ENCODE measurements around the gene IBA57. TPM values are rescaled to one million over a fixed set of nuclear protein-coding genes. Genes with fewer than 3 reads are reported as not detected.
"Not testable (repeated sequence)": the region's sequence is repeated elsewhere in the genome, so short reads cannot be mapped to it uniquely, and the experiment has no call there.

IBA57 gene
- polyA plus RNA-seq, 1 donor, result 9.2 TPM

DNA sequence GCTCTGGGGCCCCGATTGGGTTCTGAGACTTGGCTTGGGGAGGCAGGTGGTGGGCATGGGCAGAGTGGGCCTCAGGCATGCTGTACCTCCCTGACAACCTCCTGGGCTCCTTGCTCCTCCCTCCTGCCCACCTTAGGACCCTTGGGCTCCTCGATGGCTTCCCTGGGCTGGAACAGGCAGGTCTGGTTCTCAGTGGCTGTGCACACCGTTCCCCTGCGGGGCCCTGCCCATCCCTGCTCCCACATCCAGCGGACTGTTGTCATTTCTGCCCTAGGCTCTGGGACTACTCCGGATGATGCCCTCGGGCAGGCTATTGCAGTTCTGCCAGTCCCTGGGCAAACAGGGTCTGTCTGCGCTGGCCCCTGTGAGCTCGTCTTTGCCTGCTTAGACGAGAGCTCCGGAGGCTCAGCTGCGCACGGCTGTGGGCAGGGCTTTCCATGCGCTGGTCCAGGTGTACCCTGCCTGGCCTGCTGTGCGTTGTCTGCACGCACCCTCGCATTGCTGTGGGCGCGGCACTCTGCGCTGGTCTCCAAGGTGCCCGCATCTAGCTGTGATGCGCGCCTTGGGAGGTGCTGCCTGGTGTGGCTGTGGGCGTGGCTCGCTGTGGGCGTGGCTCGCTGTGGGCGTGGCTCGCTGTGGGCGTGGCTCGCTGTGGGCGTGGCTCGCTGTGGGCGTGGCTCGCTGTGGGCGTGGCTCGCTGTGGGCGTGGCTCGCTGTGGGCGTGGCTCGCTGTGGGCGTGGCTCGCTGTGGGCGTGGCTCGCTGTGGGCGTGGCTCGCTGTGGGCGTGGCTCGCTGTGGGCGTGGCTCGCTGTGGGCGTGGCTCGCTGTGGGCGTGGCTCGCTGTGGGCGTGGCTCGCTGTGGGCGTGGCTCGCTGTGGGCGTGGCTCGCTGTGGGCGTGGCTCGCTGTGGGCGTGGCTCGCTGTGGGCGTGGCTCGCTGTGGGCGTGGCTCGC, 8.2 kb downstream of the IBA57 start:
- H3K4me1 ChIP-seq (ENCODE audit: control insufficient read depth, insufficient read depth, low read length); H3K9me3 ChIP-seq (ENCODE audit: control insufficient read depth, low read depth, low read length); H3K27ac ChIP-seq (ENCODE audit: low read length); H3K27me3 ChIP-seq (ENCODE audit: control insufficient read depth, insufficient read depth, low read length); H3K4me3 ChIP-seq (ENCODE audit: low read length): not testable (repeated sequence)
- no CpG with 5 or more reads among the region's 69 CpGs for WGBS (ENCODE audit: insufficient coverage, low lambda C conversion rate)
- H3K36me3 ChIP-seq (ENCODE audit: control insufficient read depth, insufficient read depth, low read length), result peaks cover 19% of the 10 kb centered on the region
- peak in 1 of 2 donors; percentile 59 for DNase-seq

DNA sequence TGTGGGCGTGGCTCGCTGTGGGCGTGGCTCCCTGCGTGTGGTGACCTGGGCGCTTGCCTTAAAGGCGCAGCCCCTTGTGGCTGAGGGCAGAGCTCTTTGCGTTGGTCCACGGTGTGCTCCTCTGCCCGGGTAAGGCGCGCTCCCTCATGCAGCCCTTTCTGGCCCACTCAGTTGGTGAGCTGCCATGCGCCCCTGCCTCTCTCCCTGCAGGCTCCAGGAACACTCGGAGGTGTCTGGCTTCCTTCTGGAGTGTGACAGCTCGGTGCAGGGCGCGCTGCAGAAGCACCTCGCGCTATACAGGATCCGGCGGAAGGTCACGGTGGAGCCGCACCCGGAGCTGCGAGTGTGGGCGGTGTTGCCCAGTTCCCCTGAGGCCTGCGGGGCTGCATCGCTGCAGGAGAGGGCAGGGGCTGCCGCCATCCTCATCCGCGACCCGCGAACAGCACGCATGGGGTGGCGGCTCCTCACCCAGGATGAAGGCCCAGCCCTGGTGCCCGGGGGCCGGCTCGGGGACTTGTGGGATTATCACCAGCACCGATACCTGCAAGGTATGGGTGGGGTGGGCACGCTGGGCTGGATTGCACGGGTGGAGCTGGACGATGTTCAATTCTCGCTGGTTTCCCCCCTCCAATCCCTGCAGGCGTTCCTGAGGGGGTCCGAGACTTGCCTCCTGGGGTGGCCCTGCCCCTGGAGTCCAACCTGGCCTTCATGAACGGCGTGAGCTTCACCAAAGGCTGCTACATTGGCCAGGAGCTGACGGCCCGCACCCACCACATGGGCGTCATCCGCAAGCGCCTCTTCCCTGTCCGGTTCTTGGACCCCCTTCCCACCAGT, 9.1 kb downstream of the IBA57 start:
- Histone ChIP-seq H3K27me3 (ENCODE audit: control insufficient read depth, insufficient read depth, low read length) (no peaks in the 10 kb centered on the region), H3K27ac (ENCODE audit: low read length) (no peak overlapping the region), H3K4me3 (ENCODE audit: low read length) (no peak overlapping the region), H3K9me3 (ENCODE audit: control insufficient read depth, low read depth, low read length) (peaks cover 10% of the 10 kb centered on the region), H3K36me3 (ENCODE audit: control insufficient read depth, insufficient read depth, low read length) (peaks cover 19% of the 10 kb centered on the region), H3K4me1 (ENCODE audit: control insufficient read depth, insufficient read depth, low read length) (no peaks in the 10 kb centered on the region)
- peak in 1 of 2 donors; percentile 51 for DNase-seq
- no CpG with 5 or more reads among the region's 52 CpGs for WGBS (ENCODE audit: insufficient coverage, low lambda C conversion rate)

DNA sequence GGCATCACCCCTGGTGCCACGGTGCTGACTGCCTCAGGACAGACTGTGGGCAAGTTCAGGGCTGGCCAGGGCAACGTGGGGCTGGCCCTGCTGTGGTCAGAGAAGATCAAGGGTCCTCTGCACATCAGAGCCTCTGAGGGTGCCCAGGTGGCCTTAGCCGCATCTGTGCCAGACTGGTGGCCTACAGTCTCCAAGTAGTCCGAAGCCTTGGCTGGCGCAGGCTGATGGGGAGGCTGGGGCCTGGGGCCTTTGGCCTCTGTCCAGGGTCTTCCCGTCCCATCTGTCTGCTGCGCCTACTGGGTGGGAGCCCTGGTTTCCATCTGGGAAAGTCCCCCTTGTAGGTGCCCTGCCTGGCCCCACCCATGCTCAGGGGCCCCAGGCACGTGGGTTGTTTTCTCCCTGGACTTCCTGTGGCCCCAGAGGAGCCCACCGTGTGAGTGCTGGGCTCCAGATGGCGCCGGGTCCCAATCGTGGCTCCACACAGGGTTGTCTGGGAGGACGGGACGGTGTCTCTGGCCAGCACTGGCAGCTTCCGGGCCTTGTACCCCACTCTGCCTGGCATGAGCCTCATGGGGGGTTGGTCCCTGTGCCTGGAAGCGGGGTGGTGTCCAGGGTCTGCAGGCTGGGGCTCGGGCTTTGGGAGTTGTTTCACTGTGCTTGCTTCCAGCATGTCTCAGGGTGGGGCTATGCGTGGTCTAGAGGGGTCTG, 9.9 kb downstream of the IBA57 start:
- no CpG with 5 or more reads among the region's 18 CpGs for WGBS (ENCODE audit: insufficient coverage, low lambda C conversion rate)
- H3K36me3 ChIP-seq (ENCODE audit: control insufficient read depth, insufficient read depth, low read length), result peaks cover 19% of the 10 kb centered on the region
- no peak for DNase-seq
- H3K4me1 ChIP-seq (ENCODE audit: control insufficient read depth, insufficient read depth, low read length), result no peaks in the 10 kb centered on the region
- H3K27ac ChIP-seq (ENCODE audit: low read length), result no peak overlapping the region
- no peaks in the 10 kb centered on the region for H3K27me3 ChIP-seq (ENCODE audit: control insufficient read depth, insufficient read depth, low read length)
- no peak overlapping the region for H3K4me3 ChIP-seq (ENCODE audit: low read length)
- peaks cover 10% of the 10 kb centered on the region for H3K9me3 ChIP-seq (ENCODE audit: control insufficient read depth, low read depth, low read length)

DNA sequence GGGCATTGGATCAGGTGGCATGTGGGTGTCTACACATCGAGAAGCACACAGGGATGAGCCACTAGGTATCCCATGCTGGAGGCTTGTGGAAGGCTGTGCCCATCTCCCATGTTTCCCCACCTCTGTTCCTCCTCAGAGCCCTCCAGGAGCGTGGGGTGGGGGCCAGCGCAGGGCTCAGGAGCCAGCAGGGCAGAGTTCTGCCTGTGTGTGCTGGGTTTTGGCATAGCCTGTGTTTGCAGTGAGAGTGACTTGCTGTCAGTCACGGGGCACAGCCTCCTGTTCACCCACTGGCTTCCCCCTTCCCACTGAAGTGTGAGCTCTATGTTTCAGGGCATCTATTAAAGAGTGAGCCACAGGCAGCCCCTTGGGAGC, 10.4 kb downstream of the IBA57 start:
- H3K4me3 ChIP-seq (ENCODE audit: low read length), result no peak overlapping the region
- peaks cover 19% of the 10 kb centered on the region for H3K36me3 ChIP-seq (ENCODE audit: control insufficient read depth, insufficient read depth, low read length)
- no peaks in the 10 kb centered on the region for H3K4me1 ChIP-seq (ENCODE audit: control insufficient read depth, insufficient read depth, low read length)
- no peak overlapping the region for H3K27ac ChIP-seq (ENCODE audit: low read length)
- H3K27me3 ChIP-seq (ENCODE audit: control insufficient read depth, insufficient read depth, low read length), result no peaks in the 10 kb centered on the region
- no peak for DNase-seq
- peaks cover 10% of the 10 kb centered on the region for H3K9me3 ChIP-seq (ENCODE audit: control insufficient read depth, low read depth, low read length)
- no CpG with 5 or more reads among the region's 4 CpGs for WGBS (ENCODE audit: insufficient coverage, low lambda C conversion rate)

DNA sequence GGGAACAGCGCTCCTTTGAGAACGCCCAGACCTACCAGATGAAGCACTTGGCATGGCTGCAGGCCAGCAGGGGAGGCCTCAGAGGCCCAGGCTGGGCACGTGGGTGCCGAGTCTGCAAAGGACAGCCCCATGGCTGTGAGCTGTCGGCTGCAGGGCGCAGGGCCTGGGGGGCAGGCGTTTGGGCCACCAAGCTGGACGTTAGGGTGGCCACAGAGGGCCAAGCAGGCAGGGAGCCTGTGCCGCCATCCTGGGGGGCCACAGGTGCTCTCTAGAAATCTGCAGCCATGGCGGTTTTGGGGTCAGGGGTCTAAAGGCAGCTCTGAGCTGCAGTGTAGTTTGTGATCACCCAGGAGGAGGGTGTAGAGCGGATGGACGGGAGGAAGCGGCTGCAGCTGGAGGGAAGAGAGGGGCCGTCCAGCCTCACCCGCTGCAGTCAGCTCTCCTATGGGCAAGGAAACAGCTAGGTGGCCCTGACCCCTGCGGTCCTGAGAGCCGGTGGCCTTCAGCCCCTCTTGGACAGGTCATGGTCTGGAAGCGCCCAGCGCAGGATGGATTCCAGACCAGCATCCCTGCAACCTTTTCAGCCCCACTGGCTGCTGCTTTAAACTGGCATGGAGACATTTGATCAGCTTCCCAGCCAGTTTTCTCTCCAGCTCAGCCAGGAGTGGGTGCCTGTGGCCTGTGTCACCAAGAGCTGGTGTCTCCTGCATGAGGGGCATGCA, 11.0 kb downstream of the IBA57 start:
- Histone ChIP-seq H3K36me3 (ENCODE audit: control insufficient read depth, insufficient read depth, low read length) (peaks cover 19% of the 10 kb centered on the region), H3K9me3 (ENCODE audit: control insufficient read depth, low read depth, low read length) (peaks cover 10% of the 10 kb centered on the region), H3K4me1 (ENCODE audit: control insufficient read depth, insufficient read depth, low read length) (no peaks in the 10 kb centered on the region), H3K4me3 (ENCODE audit: low read length) (no peak overlapping the region), H3K27me3 (ENCODE audit: control insufficient read depth, insufficient read depth, low read length) (no peaks in the 10 kb centered on the region), H3K27ac (ENCODE audit: low read length) (no peak overlapping the region)
- 100% methylated on average over 1 of the region's 19 CpGs for WGBS (ENCODE audit: insufficient coverage, low lambda C conversion rate)
- DNase-seq, result no peak

DNA sequence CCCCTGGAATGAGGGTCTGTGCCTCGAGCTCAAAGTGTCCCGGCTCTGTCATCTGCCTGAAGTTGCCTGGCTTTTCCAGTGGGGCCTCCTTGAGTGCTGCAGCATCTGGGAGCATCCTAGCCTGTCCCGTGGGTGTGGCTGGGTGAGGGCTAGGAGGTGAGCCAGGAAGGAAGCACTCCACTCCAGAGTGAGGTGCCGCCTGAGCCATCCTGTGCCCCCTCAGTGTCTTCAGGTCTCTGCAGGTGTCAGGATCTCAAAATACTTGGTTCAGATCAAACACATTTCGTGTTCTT, 11.5 kb downstream of the IBA57 start:
- Histone ChIP-seq H3K4me1 (ENCODE audit: control insufficient read depth, insufficient read depth, low read length) (no peaks in the 10 kb centered on the region), H3K27ac (ENCODE audit: low read length) (no peak overlapping the region), H3K9me3 (ENCODE audit: control insufficient read depth, low read depth, low read length) (peaks cover 10% of the 10 kb centered on the region), H3K4me3 (ENCODE audit: low read length) (no peak overlapping the region), H3K36me3 (ENCODE audit: control insufficient read depth, insufficient read depth, low read length) (peaks cover 19% of the 10 kb centered on the region), H3K27me3 (ENCODE audit: control insufficient read depth, insufficient read depth, low read length) (no peaks in the 10 kb centered on the region)
- no CpG with 5 or more reads among the region's 5 CpGs for WGBS (ENCODE audit: insufficient coverage, low lambda C conversion rate)
- no peak for DNase-seq

DNA sequence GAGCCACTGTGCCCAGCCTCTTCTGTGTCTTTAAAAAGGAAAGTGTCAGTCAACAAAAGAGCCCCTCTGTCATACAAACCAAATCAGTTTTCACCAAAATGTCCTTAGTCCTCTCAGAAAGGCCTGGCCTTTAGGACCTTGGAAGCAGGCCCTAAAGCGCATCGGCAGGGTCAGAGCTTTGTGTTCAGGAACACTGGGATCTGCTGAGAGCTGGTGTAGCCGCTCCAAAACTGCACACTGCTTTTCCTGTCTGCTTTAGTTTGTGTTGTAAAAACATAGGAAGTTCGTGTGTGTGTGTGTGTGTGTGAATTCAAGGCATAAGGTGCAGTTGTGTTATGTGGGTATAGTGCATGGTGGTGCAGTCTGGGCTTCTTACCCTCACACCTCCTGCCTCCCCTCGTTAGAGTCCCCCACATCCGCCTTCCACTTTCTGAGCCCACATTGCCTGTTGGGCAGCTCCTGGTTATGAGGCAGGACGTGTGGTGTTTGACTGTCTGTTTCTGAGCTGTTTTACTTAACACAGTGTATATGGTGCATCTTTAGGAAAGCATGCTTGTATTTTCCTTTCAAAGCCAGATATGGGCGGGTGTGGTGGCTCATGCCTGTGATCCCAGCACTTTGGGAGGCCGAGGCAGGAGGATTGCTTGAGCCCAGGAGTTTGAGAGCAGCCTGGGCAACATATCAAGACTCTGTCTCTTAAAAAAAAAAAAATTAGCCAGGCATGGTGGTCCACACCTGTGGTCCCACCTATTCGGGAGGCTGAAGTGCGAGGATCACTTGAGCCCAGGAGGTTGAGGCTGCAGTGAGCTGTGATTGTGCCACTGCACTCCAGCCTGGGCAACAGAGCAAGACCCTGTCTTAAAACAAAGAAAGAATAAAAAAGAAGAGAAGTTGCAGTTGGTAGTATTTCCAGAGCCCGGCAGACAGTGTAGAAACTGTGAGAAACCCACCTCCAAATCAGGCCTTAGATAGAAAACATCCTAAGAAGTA, 12.4 kb downstream of the IBA57 start:
- H3K4me3 ChIP-seq (ENCODE audit: low read length), result no peak overlapping the region
- H3K4me1 ChIP-seq (ENCODE audit: control insufficient read depth, insufficient read depth, low read length), result no peaks in the 10 kb centered on the region
- no peaks in the 10 kb centered on the region for H3K27me3 ChIP-seq (ENCODE audit: control insufficient read depth, insufficient read depth, low read length)
- WGBS (ENCODE audit: insufficient coverage, low lambda C conversion rate), result no CpG with 5 or more reads among the region's 12 CpGs
- peaks cover 10% of the 10 kb centered on the region for H3K9me3 ChIP-seq (ENCODE audit: control insufficient read depth, low read depth, low read length)
- DNase-seq, result no peak
- H3K27ac ChIP-seq (ENCODE audit: low read length), result peak overlapping the region; percentile 13
- H3K36me3 ChIP-seq (ENCODE audit: control insufficient read depth, insufficient read depth, low read length), result peaks cover 19% of the 10 kb centered on the region

DNA sequence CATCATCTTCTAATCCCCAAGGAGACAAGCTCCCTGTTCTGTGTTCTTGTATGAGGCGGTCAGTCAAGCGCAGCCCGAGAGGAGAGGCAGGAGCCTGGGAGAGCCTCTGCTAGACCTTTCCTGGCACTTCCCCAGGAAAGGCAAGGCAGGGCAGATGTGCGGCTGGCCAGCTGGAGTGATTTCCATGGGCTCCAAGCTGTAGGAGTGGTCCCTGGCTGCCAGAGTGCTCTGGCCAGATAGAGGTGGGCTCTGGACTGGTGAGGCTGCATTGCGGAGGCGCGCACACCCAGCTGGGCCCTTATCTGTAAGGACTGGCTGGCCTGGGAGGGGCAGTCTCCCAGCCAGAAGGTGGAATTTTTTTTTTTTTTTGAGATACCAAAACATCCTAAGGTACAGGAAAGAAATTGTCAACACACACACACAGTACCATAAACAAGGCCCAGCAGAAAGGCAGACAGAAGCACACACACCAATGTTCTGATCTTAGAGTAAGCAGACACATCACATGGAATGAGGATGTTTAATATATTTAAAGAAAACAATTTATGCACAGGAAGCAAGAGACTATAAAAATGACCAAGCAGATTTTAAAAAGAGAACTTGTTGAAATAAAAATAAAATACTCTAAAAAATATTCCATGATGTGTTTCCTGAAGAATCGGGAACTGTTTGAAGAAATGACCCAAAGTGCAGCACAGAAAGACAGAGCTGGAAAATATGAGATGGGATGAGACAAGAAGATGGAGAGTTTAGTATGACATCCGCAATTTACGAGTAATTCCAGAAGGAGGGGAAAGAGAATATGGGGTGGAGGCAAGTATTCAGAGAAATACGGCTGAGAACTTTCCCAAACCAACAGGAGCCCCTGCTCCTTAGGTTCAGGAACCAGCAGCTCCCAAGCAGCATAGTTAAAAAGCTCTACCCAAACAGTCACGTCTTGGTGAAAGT, 13.4 kb downstream of the IBA57 start:
- Histone ChIP-seq H3K9me3 (ENCODE audit: control insufficient read depth, low read depth, low read length) (peaks cover 6% of the 10 kb centered on the region), H3K27me3 (ENCODE audit: control insufficient read depth, insufficient read depth, low read length) (no peaks in the 10 kb centered on the region), H3K4me1 (ENCODE audit: control insufficient read depth, insufficient read depth, low read length) (no peaks in the 10 kb centered on the region), H3K27ac (ENCODE audit: low read length) (peak overlapping the region; percentile 13), H3K36me3 (ENCODE audit: control insufficient read depth, insufficient read depth, low read length) (peaks cover 19% of the 10 kb centered on the region), H3K4me3 (ENCODE audit: low read length) (no peak overlapping the region)
- DNase-seq, result peak in 1 of 2 donors; percentile 19
- 63% methylated on average over 2 of the region's 12 CpGs for WGBS (ENCODE audit: insufficient coverage, low lambda C conversion rate)
